Activated CD4-positive, alpha-beta T cell treated with anti-CD3 and anti-CD28 coated beads, Interleukin-2, Interleukin-4, amounts not matched to agents 100 ng/mL and 50 ng/mL, durations not matched to agents 16 hours and 8 hours (primary cell): ENCODE results near the gene PTGFRN.

Source experiments
- DNase-seq: peaks from one replicate; pipeline ENCODE4 v3.0.0-alpha.2; 2020; ENCODE audit warnings: low spot score

PTGFRN gene

DNA sequence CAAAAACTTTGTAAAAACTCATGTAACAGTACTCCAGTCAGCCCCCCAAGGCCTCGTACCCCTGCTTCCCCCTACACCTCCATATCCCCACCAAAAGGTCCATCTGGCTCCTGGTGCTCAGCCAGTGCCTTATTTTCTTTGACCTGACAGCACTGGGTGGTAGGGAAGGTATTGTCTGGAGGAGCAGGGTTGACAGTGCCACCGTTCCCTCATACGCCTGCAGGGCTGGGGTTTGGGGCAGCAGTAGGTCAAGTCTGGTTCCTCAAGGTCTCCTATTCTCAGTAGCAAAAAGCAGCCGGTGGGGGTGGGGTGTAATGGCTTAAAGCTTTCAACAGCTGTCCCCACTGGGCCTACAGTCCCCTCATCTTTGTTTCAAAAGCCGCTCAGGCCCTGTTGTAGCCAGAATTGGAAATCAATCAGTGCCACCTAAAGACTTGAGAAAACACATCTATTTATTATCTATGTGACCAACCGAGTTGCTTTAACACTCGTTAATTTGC lies 125.1 kb downstream of the PTGFRN start:
- no peak for DNase-seq

- DNase-seq, result no peak
Observed at GRCh38 chr1:117036018-117036461, 126.3 kb downstream of the PTGFRN start.

GRCh38 chr1:117037802-117038201 lies 128.1 kb downstream of the PTGFRN start:
- DNase-seq, result no peak

DNA sequence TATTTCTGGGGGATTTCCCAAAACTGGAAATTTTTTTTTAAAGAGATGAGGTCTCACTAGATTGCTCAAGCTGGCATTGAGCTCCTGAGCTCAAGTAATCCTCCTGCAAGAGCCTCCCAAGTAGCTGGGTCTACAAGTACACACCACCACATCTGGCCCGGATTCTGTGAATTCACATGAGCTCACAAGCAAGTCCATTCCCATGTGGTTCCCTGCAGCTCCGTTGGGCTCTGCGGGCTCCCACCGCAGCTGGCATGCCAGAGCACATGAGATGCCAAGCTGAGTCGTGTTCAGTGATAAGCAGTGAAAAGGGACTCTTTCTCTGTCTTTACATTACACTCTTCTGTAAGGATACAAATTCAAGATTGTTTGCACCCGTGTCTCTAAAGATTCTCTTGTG lies 128.5 kb downstream of the PTGFRN start:
- DNase-seq, result no peak
